Measurements from ENCODE around the gene CPLX3.
"Not testable (repeated sequence)": the region's sequence is repeated elsewhere in the genome, so short reads cannot be mapped to it uniquely, and the experiment has no call there.

CPLX3 gene

GRCh38 chr15:74826364-74826819 lies at the start of gene CPLX3:
Gene CPLX3 (plus strand): TSS chr15:74826627. CDS start chr15:74826704, 77 bp downstream.
- no peak for DNase-seq

GRCh38 chr15:74776821-74777768 lies 49.3 kb upstream of the CPLX3 start:
- DNase-seq, result no peak

- no peak for DNase-seq
These were observed 48.4 kb upstream of the CPLX3 start for GRCh38 chr15:74777769-74778598.

- no peak for DNase-seq
These were observed 47.8 kb upstream of the CPLX3 start for GRCh38 chr15:74778599-74778970.

- DNase-seq, result no peak
These were observed 47.2 kb upstream of the CPLX3 start for GRCh38 chr15:74779162-74779648.

GRCh38 chr15:74780523-74781430 lies 45.6 kb upstream of the CPLX3 start:
- no peak for DNase-seq

- no peak for DNase-seq
These were observed 44.8 kb upstream of the CPLX3 start, which contains the start of gene CSK for GRCh38 chr15:74781431-74782258. Gene CSK (plus strand): TSS chr15:74782080. CDS start chr15:74798298, 16,218 bp downstream.

- DNase-seq, result no peak
These were observed 44.0 kb upstream of the CPLX3 start for GRCh38 chr15:74782259-74783071.

GRCh38 chr15:74783072-74783807 lies 43.2 kb upstream of the CPLX3 start:
- DNase-seq, result no peak

GRCh38 chr15:74783808-74784175 lies 42.6 kb upstream of the CPLX3 start:
- no peak for DNase-seq

- DNase-seq, result no peak
These were observed 41.8 kb upstream of the CPLX3 start for GRCh38 chr15:74784426-74785193.

GRCh38 chr15:74785194-74786032 lies 41.0 kb upstream of the CPLX3 start:
- no peak for DNase-seq

GRCh38 chr15:74786081-74786480 lies 40.3 kb upstream of the CPLX3 start:
- DNase-seq, result not testable (repeated sequence)

- DNase-seq, result no peak
These were observed 39.8 kb upstream of the CPLX3 start for GRCh38 chr15:74786551-74787165.

GRCh38 chr15:74787251-74788041 lies 39.0 kb upstream of the CPLX3 start:
- no peak for DNase-seq

- no peak for DNase-seq
These were observed 38.3 kb upstream of the CPLX3 start for GRCh38 chr15:74788042-74788682.
